Sigmoid colon (tissue), 4 donors: ENCODE data around the gene NME3.

ENCODE experiments used
- EP300 ChIP-seq, 4 donors: sonication (generic); formaldehyde crosslinking; IDR thresholded peaks; one replicate each; pipeline ENCODE4 v1.6.1; 2017; ENCODE audit warnings: antibody characterized with exemption in 4 of 4
- POLR2A ChIP-seq, 2 donors: fragments of 450-650 bp; IDR thresholded peaks; one replicate each; pipeline ENCODE4 v1.6.1; 2016; ENCODE audit warnings: antibody characterized with exemption in 2 of 2, mild to moderate bottlenecking in 2 of 2, moderate library complexity in 2 of 2
- TF ChIP-seq, protein P1 (sequence below), 4 experiments: fragments of 450-650 bp in 3 of 4; fragments of 200-600 bp in 1 of 4; IDR thresholded peaks; one replicate each; pipeline ENCODE4 v1.5.1; 2016 to 2019; ENCODE audit warnings: antibody characterized with exemption in 4 of 4, mild to moderate bottlenecking in 3 of 4, moderate library complexity in 2 of 4

DNA sequence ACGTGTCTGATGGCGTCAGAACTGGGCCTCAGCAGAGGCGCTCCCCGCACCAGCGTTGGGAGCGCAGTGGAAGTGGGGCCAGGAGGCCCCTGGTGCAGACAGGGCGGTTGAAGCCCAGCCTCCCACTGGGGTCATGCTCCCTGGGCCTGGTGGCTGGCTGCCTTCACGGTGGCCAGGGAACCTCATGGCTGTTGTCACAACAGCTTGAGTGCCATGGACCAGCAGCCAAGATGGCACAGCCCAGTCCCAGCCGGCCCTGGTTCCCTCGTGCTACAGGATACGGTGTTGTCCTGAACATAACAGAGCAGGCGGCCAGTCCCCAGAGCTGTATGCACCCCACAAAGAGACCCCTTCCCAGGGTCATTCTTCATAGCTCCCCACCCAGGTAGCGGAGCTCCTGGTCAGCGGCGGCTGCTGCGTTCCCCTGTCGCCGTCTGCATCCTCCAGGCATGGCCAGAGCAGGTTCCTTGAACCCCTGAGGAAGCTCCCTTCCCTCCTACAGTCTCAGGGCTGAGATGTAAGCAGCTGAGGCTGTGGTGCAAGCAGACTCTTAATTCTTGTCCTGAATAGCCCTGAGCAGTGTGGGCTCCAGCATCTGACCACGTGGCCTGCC lies 29.7 kb downstream of the NME3 start:
- TF ChIP-seq, protein P1, sequence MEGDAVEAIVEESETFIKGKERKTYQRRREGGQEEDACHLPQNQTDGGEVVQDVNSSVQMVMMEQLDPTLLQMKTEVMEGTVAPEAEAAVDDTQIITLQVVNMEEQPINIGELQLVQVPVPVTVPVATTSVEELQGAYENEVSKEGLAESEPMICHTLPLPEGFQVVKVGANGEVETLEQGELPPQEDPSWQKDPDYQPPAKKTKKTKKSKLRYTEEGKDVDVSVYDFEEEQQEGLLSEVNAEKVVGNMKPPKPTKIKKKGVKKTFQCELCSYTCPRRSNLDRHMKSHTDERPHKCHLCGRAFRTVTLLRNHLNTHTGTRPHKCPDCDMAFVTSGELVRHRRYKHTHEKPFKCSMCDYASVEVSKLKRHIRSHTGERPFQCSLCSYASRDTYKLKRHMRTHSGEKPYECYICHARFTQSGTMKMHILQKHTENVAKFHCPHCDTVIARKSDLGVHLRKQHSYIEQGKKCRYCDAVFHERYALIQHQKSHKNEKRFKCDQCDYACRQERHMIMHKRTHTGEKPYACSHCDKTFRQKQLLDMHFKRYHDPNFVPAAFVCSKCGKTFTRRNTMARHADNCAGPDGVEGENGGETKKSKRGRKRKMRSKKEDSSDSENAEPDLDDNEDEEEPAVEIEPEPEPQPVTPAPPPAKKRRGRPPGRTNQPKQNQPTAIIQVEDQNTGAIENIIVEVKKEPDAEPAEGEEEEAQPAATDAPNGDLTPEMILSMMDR (IDR thresholded peaks at IDR 0.05), result no peak
- no peak for TF ChIP-seq POLR2A (IDR thresholded peaks at IDR 0.05)
- TF ChIP-seq EP300 (IDR thresholded peaks at IDR 0.05), result no peak
